Measurements from ENCODE around the gene CRLF1. TPM values are rescaled to one million over a fixed set of nuclear protein-coding genes. Genes with fewer than 3 reads are reported as not detected.

CRLF1 gene
- total and polyA plus RNA-seq, 2 donors = 0.33 to 17.9 TPM

GRCh38 chr19:18580311-18580710 is 26.3 kb downstream of the CRLF1 start:
- Histone ChIP-seq H3K4me1 (ENCODE audit: control insufficient read depth in 2 of 2, insufficient read depth in 2 of 2, low read length in 2 of 2) (peaks cover 0 to 1% of the 10 kb centered on the region in 2 donors), H3K27ac (ENCODE audit: low read depth in 1 of 2, low read length in 1 of 2) (no peak overlapping the region), H3K9me3 (ENCODE audit: control insufficient read depth in 2 of 2, insufficient read depth in 1 of 2, low read length in 1 of 2) (no peaks in the 10 kb centered on the region), H3K36me3 (ENCODE audit: control insufficient read depth in 2 of 2, insufficient read depth in 2 of 2, low read length in 1 of 2) (peaks cover 9 to 28% of the 10 kb centered on the region in 2 donors), H3K4me3 (ENCODE audit: low read length in 2 of 2) (no peak overlapping the region), H3K27me3 (ENCODE audit: control insufficient read depth in 2 of 2, insufficient read depth in 1 of 2, low read length in 1 of 2) (no peaks in the 10 kb centered on the region)
- no peak for DNase-seq (ENCODE audit: low read depth in 6 of 9, low spot score in 9 of 9)
- WGBS = 79% methylated on average over 7 of the region's 7 CpGs

GRCh38 chr19:18577365-18577914 is 29.2 kb downstream of the CRLF1 start:
- 97% methylated on average over 21 of the region's 21 CpGs for WGBS
- Histone ChIP-seq H3K27ac (ENCODE audit: low read depth in 1 of 2, low read length in 1 of 2) (no peak overlapping the region), H3K4me1 (ENCODE audit: control insufficient read depth in 2 of 2, insufficient read depth in 2 of 2, low read length in 2 of 2) (peaks cover 10 to 11% of the 10 kb centered on the region in 2 donors), H3K4me3 (ENCODE audit: low read length in 2 of 2) (no peak overlapping the region), H3K9me3 (ENCODE audit: control insufficient read depth in 2 of 2, insufficient read depth in 1 of 2, low read length in 1 of 2) (no peaks in the 10 kb centered on the region), H3K36me3 (ENCODE audit: control insufficient read depth in 2 of 2, insufficient read depth in 2 of 2, low read length in 1 of 2) (peaks cover 31 to 52% of the 10 kb centered on the region in 2 donors), H3K27me3 (ENCODE audit: control insufficient read depth in 2 of 2, insufficient read depth in 1 of 2, low read length in 1 of 2) (no peaks in the 10 kb centered on the region)
- no peak for DNase-seq (ENCODE audit: low read depth in 6 of 9, low spot score in 9 of 9)

- DNase-seq (ENCODE audit: low read depth in 6 of 9, low spot score in 9 of 9) = no peak
- H3K9me3 ChIP-seq (ENCODE audit: control insufficient read depth in 2 of 2, insufficient read depth in 1 of 2, low read length in 1 of 2) = no peaks in the 10 kb centered on the region
- H3K4me3 ChIP-seq (ENCODE audit: low read length in 2 of 2) = no peak overlapping the region
- no peaks in the 10 kb centered on the region for H3K27me3 ChIP-seq (ENCODE audit: control insufficient read depth in 2 of 2, insufficient read depth in 1 of 2, low read length in 1 of 2)
- 89% methylated on average over 8 of the region's 8 CpGs for WGBS
- peaks cover 13 to 14% of the 10 kb centered on the region in 2 donors for H3K4me1 ChIP-seq (ENCODE audit: control insufficient read depth in 2 of 2, insufficient read depth in 2 of 2, low read length in 2 of 2)
- H3K36me3 ChIP-seq (ENCODE audit: control insufficient read depth in 2 of 2, insufficient read depth in 2 of 2, low read length in 1 of 2) = peaks cover 31 to 52% of the 10 kb centered on the region in 2 donors
- H3K27ac ChIP-seq (ENCODE audit: low read depth in 1 of 2, low read length in 1 of 2) = no peak overlapping the region
Observed at GRCh38 chr19:18576383-18576782, 30.2 kb downstream of the CRLF1 start.

GRCh38 chr19:18574691-18575291 is 31.8 kb downstream of the CRLF1 start:
- no peaks in the 10 kb centered on the region for H3K27me3 ChIP-seq (ENCODE audit: control insufficient read depth in 2 of 2, insufficient read depth in 1 of 2, low read length in 1 of 2)
- no peak overlapping the region for H3K4me3 ChIP-seq (ENCODE audit: low read length in 2 of 2)
- WGBS = 98% methylated on average over 18 of the region's 18 CpGs
- peaks cover 31 to 52% of the 10 kb centered on the region in 2 donors for H3K36me3 ChIP-seq (ENCODE audit: control insufficient read depth in 2 of 2, insufficient read depth in 2 of 2, low read length in 1 of 2)
- no peak for DNase-seq (ENCODE audit: low read depth in 6 of 9, low spot score in 9 of 9)
- no peak overlapping the region for H3K27ac ChIP-seq (ENCODE audit: low read depth in 1 of 2, low read length in 1 of 2)
- peaks cover 13 to 17% of the 10 kb centered on the region in 2 donors for H3K4me1 ChIP-seq (ENCODE audit: control insufficient read depth in 2 of 2, insufficient read depth in 2 of 2, low read length in 2 of 2)
- H3K9me3 ChIP-seq (ENCODE audit: control insufficient read depth in 2 of 2, insufficient read depth in 1 of 2, low read length in 1 of 2) = no peaks in the 10 kb centered on the region

GRCh38 chr19:18571564-18572344 is 34.8 kb downstream of the CRLF1 start, which contains the start of gene UBA52:
Gene UBA52 (plus strand): TSS chr19:18571857. CDS start chr19:18573301, 1,444 bp downstream.
- WGBS = under 1% methylated on average over 75 of the region's 75 CpGs
- H3K4me3 ChIP-seq (ENCODE audit: low read length in 2 of 2) = peak within 1 kb of the TSS; percentile 76 to 94
- DNase-seq (ENCODE audit: low read depth in 6 of 9, low spot score in 9 of 9) = peak; percentile 84 to 98 (median 97)
- no peaks in the 10 kb centered on the region for H3K27me3 ChIP-seq (ENCODE audit: control insufficient read depth in 2 of 2, insufficient read depth in 1 of 2, low read length in 1 of 2)
- H3K9me3 ChIP-seq (ENCODE audit: control insufficient read depth in 2 of 2, insufficient read depth in 1 of 2, low read length in 1 of 2) = no peaks in the 10 kb centered on the region
- H3K4me1 ChIP-seq (ENCODE audit: control insufficient read depth in 2 of 2, insufficient read depth in 2 of 2, low read length in 2 of 2) = peaks cover 13 to 17% of the 10 kb centered on the region in 2 donors
- peaks cover 57 to 61% of the 10 kb centered on the region in 2 donors for H3K36me3 ChIP-seq (ENCODE audit: control insufficient read depth in 2 of 2, insufficient read depth in 2 of 2, low read length in 1 of 2)
- H3K27ac ChIP-seq (ENCODE audit: low read depth in 1 of 2, low read length in 1 of 2) = peak within 1 kb of the TSS; percentile 85 to 90

GRCh38 chr19:18568367-18568766 is 38.2 kb downstream of the CRLF1 start:
- H3K36me3 ChIP-seq (ENCODE audit: control insufficient read depth in 2 of 2, insufficient read depth in 2 of 2, low read length in 1 of 2) = peaks cover 52 to 62% of the 10 kb centered on the region in 2 donors
- H3K4me1 ChIP-seq (ENCODE audit: control insufficient read depth in 2 of 2, insufficient read depth in 2 of 2, low read length in 2 of 2) = peaks cover 12 to 15% of the 10 kb centered on the region in 2 donors
- no peak overlapping the region for H3K4me3 ChIP-seq (ENCODE audit: low read length in 2 of 2)
- H3K27ac ChIP-seq (ENCODE audit: low read depth in 1 of 2, low read length in 1 of 2) = no peak overlapping the region
- no peak for DNase-seq (ENCODE audit: low read depth in 6 of 9, low spot score in 9 of 9)
- WGBS = 98% methylated on average over 15 of the region's 15 CpGs
- no peaks in the 10 kb centered on the region for H3K9me3 ChIP-seq (ENCODE audit: control insufficient read depth in 2 of 2, insufficient read depth in 1 of 2, low read length in 1 of 2)
- H3K27me3 ChIP-seq (ENCODE audit: control insufficient read depth in 2 of 2, insufficient read depth in 1 of 2, low read length in 1 of 2) = no peaks in the 10 kb centered on the region

- WGBS = 98% methylated on average over 8 of the region's 8 CpGs
- DNase-seq (ENCODE audit: low read depth in 6 of 9, low spot score in 9 of 9) = no peak
- Histone ChIP-seq H3K4me3 (ENCODE audit: low read length in 2 of 2) (no peak overlapping the region), H3K9me3 (ENCODE audit: control insufficient read depth in 2 of 2, insufficient read depth in 1 of 2, low read length in 1 of 2) (no peaks in the 10 kb centered on the region), H3K27ac (ENCODE audit: low read depth in 1 of 2, low read length in 1 of 2) (no peak overlapping the region), H3K27me3 (ENCODE audit: control insufficient read depth in 2 of 2, insufficient read depth in 1 of 2, low read length in 1 of 2) (no peaks in the 10 kb centered on the region), H3K4me1 (ENCODE audit: control insufficient read depth in 2 of 2, insufficient read depth in 2 of 2, low read length in 2 of 2) (peaks cover 0 to 4% of the 10 kb centered on the region in 2 donors), H3K36me3 (ENCODE audit: control insufficient read depth in 2 of 2, insufficient read depth in 2 of 2, low read length in 1 of 2) (peaks cover 60 to 66% of the 10 kb centered on the region in 2 donors)
Observed at GRCh38 chr19:18566953-18567352, 39.6 kb downstream of the CRLF1 start.

- H3K27me3 ChIP-seq (ENCODE audit: control insufficient read depth in 2 of 2, insufficient read depth in 1 of 2, low read length in 1 of 2) = no peaks in the 10 kb centered on the region
- H3K4me1 ChIP-seq (ENCODE audit: control insufficient read depth in 2 of 2, insufficient read depth in 2 of 2, low read length in 2 of 2) = peaks cover 7 to 15% of the 10 kb centered on the region in 2 donors
- WGBS = 97% methylated on average over 14 of the region's 14 CpGs
- peaks cover 0 to 4% of the 10 kb centered on the region in 2 donors for H3K9me3 ChIP-seq (ENCODE audit: control insufficient read depth in 2 of 2, insufficient read depth in 1 of 2, low read length in 1 of 2)
- DNase-seq (ENCODE audit: low read depth in 6 of 9, low spot score in 9 of 9) = no peak
- H3K27ac ChIP-seq (ENCODE audit: low read depth in 1 of 2, low read length in 1 of 2) = no peak overlapping the region
- H3K36me3 ChIP-seq (ENCODE audit: control insufficient read depth in 2 of 2, insufficient read depth in 2 of 2, low read length in 1 of 2) = peaks cover 40 to 49% of the 10 kb centered on the region in 2 donors
- no peak overlapping the region for H3K4me3 ChIP-seq (ENCODE audit: low read length in 2 of 2)
Observed at GRCh38 chr19:18562086-18562485, 44.5 kb downstream of the CRLF1 start.

- Histone ChIP-seq H3K4me1 (ENCODE audit: control insufficient read depth in 2 of 2, insufficient read depth in 2 of 2, low read length in 2 of 2) (peaks cover 7 to 15% of the 10 kb centered on the region in 2 donors), H3K9me3 (ENCODE audit: control insufficient read depth in 2 of 2, insufficient read depth in 1 of 2, low read length in 1 of 2) (peaks cover 0 to 4% of the 10 kb centered on the region in 2 donors), H3K27me3 (ENCODE audit: control insufficient read depth in 2 of 2, insufficient read depth in 1 of 2, low read length in 1 of 2) (no peaks in the 10 kb centered on the region), H3K36me3 (ENCODE audit: control insufficient read depth in 2 of 2, insufficient read depth in 2 of 2, low read length in 1 of 2) (peaks cover 24 to 25% of the 10 kb centered on the region in 2 donors), H3K27ac (ENCODE audit: low read depth in 1 of 2, low read length in 1 of 2) (no peak overlapping the region), H3K4me3 (ENCODE audit: low read length in 2 of 2) (no peak overlapping the region)
- WGBS = 85% methylated on average over 5 of the region's 5 CpGs
- no peak for DNase-seq (ENCODE audit: low read depth in 6 of 9, low spot score in 9 of 9)
Observed at GRCh38 chr19:18559685-18560084, 46.9 kb downstream of the CRLF1 start.

Data from thymus (tissue), 11 donors.